ENCODE data around the gene MPG.

- TF ChIP-seq CTCF (IDR thresholded peaks at IDR 0.05), result no peak
- TF ChIP-seq EZH2 (IDR thresholded peaks at IDR 0.05), result no peak
Observed at GRCh38 chr16:44655-45054, 33.4 kb upstream of the MPG start.
